SJSA1 (cell line): Measurements from ENCODE around the gene INO80E. TPM values are rescaled to one million over a fixed set of nuclear protein-coding genes. Genes with fewer than 3 reads are reported as not detected.

ENCODE experiments used
- DNase-seq, 2 experiments: peaks; one replicate each; pipeline ENCODE4 v3.0.0-alpha.2; 2015 to 2020; ENCODE audit warnings: low spot score in 2 of 2, low read depth in 1 of 2
- H3K27ac ChIP-seq: fragments of 250-450 bp; sonication (Bioruptor Pico); 2 replicates; pipeline ENCODE4 v1.5.1; 2020; ENCODE audit warnings: mild to moderate bottlenecking, moderate library complexity
- H3K27me3 ChIP-seq: fragments of 250-450 bp; sonication (Bioruptor Pico); replicated peaks from 2 replicates; pipeline ENCODE4 v1.5.1; 2020; ENCODE audit warnings: mild to moderate bottlenecking, moderate library complexity
- H3K36me3 ChIP-seq: fragments of 250-450 bp; sonication (Bioruptor Pico); 2 replicates; pipeline ENCODE4 v1.5.1; 2020; ENCODE audit warnings: mild to moderate bottlenecking
- H3K4me1 ChIP-seq: fragments of 250-450 bp; sonication (Bioruptor Pico); replicated peaks from 2 replicates; pipeline ENCODE4 v1.6.1; 2021; ENCODE audit warnings: mild to moderate bottlenecking
- H3K4me3 ChIP-seq: fragments of 250-450 bp; sonication (Bioruptor Pico); 2 replicates; pipeline ENCODE4 v1.5.1; 2020; ENCODE audit warnings: mild to moderate bottlenecking
- H3K9me3 ChIP-seq: fragments of 250-450 bp; sonication (Bioruptor Pico); replicated peaks from 2 replicates; pipeline ENCODE4 v1.5.1; 2020; ENCODE audit warnings: mild to moderate bottlenecking
- total RNA-seq: library from RNA; depleted of rRNA; stranded (reverse); fragments of >200 nt; shearing (Covaris generic); gene quantifications from 2 replicates; pipeline ENCODE4 v1.2.3, GENCODE V29; 2014

Gene INO80E
- total RNA-seq, 1 experiment from 2014 or later: 93.4 TPM

- H3K4me3 ChIP-seq: no peak overlapping the region
- no peaks in the 10 kb centered on the region for H3K27me3 ChIP-seq
- no peak overlapping the region for H3K27ac ChIP-seq
- H3K4me1 ChIP-seq: no peaks in the 10 kb centered on the region
- H3K36me3 ChIP-seq: peaks cover 100% of the 10 kb centered on the region
- no peak for DNase-seq
- H3K9me3 ChIP-seq: no peaks in the 10 kb centered on the region
Observed at GRCh38 chr16:29983420-29984136, 12.5 kb upstream of the INO80E start.

DNA sequence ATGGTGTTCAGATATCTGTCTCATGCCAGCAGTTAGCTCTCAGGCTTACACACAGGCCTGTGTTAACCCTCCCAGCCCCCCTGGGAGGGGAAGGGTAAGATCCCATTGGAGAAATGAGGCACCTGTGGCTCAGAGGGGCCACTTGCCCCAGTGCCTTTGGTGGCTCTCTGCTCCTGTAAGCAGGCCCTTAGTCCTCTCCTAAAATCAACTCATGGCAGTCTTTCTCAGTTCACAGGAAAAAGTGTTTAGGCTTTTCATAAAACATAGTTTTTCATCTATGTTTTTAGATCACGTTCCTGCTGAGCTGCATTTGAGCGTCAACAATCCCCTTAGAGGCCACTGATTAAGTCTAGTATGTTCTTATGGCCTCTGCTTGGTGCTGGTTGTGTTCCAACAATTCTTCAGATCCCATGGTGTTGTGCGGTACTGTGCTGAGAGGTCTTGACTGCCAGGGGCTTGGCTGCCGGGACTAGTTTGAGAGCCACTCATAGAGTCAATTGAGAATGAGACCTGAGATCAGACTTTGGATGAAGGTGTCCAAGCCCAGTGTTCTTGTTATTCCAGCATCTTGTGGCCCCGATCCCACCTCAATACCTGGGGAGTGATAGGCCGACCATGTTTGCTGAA is 11.8 kb upstream of the INO80E start:
- H3K4me3 ChIP-seq: no peak overlapping the region
- DNase-seq: no peak
- H3K9me3 ChIP-seq: no peaks in the 10 kb centered on the region
- H3K36me3 ChIP-seq: peaks cover 100% of the 10 kb centered on the region
- no peaks in the 10 kb centered on the region for H3K4me1 ChIP-seq
- no peaks in the 10 kb centered on the region for H3K27me3 ChIP-seq
- no peak overlapping the region for H3K27ac ChIP-seq

- no peaks in the 10 kb centered on the region for H3K4me1 ChIP-seq
- no peak overlapping the region for H3K4me3 ChIP-seq
- no peak overlapping the region for H3K27ac ChIP-seq
- peaks cover 100% of the 10 kb centered on the region for H3K36me3 ChIP-seq
- no peaks in the 10 kb centered on the region for H3K9me3 ChIP-seq
- no peaks in the 10 kb centered on the region for H3K27me3 ChIP-seq
- no peak for DNase-seq
Observed at GRCh38 chr16:29984764-29985147, 11.3 kb upstream of the INO80E start.

- H3K9me3 ChIP-seq: no peaks in the 10 kb centered on the region
Observed at GRCh38 chr16:29985271-29985811, 10.7 kb upstream of the INO80E start.

GRCh38 chr16:29986231-29986630 is 9.8 kb upstream of the INO80E start:
- H3K9me3 ChIP-seq: no peaks in the 10 kb centered on the region
- H3K27me3 ChIP-seq: no peaks in the 10 kb centered on the region
- no peak for DNase-seq
- peaks cover 96% of the 10 kb centered on the region for H3K36me3 ChIP-seq
- no peak overlapping the region for H3K4me3 ChIP-seq
- H3K4me1 ChIP-seq: no peaks in the 10 kb centered on the region
- H3K27ac ChIP-seq: no peak overlapping the region

More at GRCh38 chr16:29985271-29985811, 10.7 kb upstream of the INO80E start:
- DNase-seq: no peak
- H3K4me3 ChIP-seq: no peak overlapping the region
- H3K36me3 ChIP-seq: peaks cover 100% of the 10 kb centered on the region
- H3K27ac ChIP-seq: no peak overlapping the region
- H3K4me1 ChIP-seq: no peaks in the 10 kb centered on the region
- H3K27me3 ChIP-seq: no peaks in the 10 kb centered on the region

DNA sequence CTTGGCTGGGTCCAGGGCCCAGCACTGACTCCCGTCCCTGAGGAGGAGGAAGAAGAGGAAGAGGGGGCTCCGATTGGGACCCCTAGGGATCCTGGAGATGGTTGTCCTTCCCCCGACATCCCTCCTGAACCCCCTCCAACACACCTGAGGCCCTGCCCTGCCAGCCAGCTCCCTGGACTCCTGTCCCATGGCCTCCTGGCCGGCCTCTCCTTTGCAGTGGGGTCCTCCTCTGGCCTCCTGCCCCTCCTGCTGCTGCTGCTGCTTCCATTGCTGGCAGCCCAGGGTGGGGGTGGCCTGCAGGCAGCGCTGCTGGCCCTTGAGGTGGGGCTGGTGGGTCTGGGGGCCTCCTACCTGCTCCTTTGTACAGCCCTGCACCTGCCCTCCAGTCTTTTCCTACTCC is 9.1 kb upstream of the INO80E start:
- no peak for DNase-seq
- H3K4me1 ChIP-seq: no peaks in the 10 kb centered on the region
- peaks cover 94% of the 10 kb centered on the region for H3K36me3 ChIP-seq
- H3K27ac ChIP-seq: no peak overlapping the region
- H3K9me3 ChIP-seq: no peaks in the 10 kb centered on the region
- H3K27me3 ChIP-seq: no peaks in the 10 kb centered on the region
- no peak overlapping the region for H3K4me3 ChIP-seq

DNA sequence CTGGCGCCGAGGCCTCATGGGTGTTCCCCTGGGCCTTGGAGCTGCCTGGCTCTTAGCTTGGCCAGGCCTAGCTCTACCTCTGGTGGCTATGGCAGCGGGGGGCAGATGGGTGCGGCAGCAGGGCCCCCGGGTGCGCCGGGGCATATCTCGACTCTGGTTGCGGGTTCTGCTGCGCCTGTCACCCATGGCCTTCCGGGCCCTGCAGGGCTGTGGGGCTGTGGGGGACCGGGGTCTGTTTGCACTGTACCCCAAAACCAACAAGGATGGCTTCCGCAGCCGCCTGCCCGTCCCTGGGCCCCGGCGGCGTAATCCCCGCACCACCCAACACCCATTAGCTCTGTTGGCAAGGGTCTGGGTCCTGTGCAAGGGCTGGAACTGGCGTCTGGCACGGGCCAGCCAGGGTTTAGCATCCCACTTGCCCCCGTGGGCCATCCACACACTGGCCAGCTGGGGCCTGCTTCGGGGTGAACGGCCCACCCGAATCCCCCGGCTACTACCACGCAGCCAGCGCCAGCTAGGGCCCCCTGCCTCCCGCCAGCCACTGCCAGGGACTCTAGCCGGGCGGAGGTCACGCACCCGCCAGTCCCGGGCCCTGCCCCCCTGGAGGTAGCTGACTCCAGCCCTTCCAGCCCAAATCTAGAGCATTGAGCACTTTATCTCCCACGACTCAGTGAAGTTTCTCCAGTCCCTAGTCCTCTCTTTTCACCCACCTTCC is 8.5 kb upstream of the INO80E start:
- Histone ChIP-seq H3K27me3 (no peaks in the 10 kb centered on the region), H3K27ac (no peak overlapping the region), H3K36me3 (peaks cover 93% of the 10 kb centered on the region), H3K4me3 (no peak overlapping the region), H3K4me1 (no peaks in the 10 kb centered on the region), H3K9me3 (no peaks in the 10 kb centered on the region)
- no peak for DNase-seq

DNA sequence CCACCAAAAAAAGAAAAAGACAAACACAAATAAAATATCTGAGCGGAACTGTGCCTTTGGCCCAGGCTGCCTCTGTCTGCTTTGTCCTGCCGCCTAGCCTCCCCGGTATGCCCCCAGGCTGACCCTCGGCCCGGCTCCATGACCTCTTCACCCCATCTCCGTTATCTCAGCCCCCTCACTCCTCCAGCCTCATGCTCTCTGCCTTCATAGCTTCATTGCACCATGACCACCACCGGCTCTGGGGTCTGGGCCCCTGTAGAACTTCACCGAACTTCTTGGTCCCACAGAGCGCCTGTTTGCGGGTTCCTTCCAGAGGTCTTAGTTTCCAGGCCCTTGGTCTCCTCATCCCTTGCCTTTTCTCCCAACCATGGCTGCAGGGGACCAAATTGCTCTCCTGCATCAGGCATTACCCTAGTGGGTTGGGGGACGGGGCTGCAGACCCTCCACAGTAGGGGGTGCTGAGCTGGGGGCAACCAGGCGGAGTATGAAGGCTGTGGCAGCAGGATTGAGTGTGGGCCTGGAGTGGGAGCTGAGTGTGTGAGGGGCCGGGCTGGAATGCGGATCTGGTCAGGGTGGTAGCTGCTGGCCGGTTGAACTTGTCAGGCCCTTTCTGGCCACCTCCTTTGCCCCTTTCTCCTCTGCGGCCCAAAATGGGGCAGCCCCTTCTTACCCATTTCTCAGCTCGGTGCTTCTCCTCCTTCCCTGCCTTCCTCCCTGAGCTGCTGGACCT is 7.5 kb upstream of the INO80E start:
- H3K36me3 ChIP-seq: peaks cover 93% of the 10 kb centered on the region
- H3K9me3 ChIP-seq: no peaks in the 10 kb centered on the region
- DNase-seq: no peak
- H3K4me1 ChIP-seq: no peaks in the 10 kb centered on the region
- H3K27me3 ChIP-seq: no peaks in the 10 kb centered on the region
- H3K4me3 ChIP-seq: no peak overlapping the region
- H3K27ac ChIP-seq: no peak overlapping the region

- DNase-seq: no peak
- H3K9me3 ChIP-seq: no peaks in the 10 kb centered on the region
- no peak overlapping the region for H3K27ac ChIP-seq
- H3K4me3 ChIP-seq: no peak overlapping the region
- no peaks in the 10 kb centered on the region for H3K27me3 ChIP-seq
- peaks cover 93% of the 10 kb centered on the region for H3K36me3 ChIP-seq
- H3K4me1 ChIP-seq: peaks cover 3% of the 10 kb centered on the region
Observed at GRCh38 chr16:29989111-29989858, 6.8 kb upstream of the INO80E start.

- Histone ChIP-seq H3K27me3 (no peaks in the 10 kb centered on the region), H3K9me3 (no peaks in the 10 kb centered on the region), H3K36me3 (peaks cover 93% of the 10 kb centered on the region), H3K4me1 (peaks cover 10% of the 10 kb centered on the region), H3K27ac (no peak overlapping the region), H3K4me3 (no peak overlapping the region)
- no peak for DNase-seq
Observed at GRCh38 chr16:29990034-29990433, 6.0 kb upstream of the INO80E start.

- no peak overlapping the region for H3K4me3 ChIP-seq
- H3K9me3 ChIP-seq: no peaks in the 10 kb centered on the region
- DNase-seq: no peak
- no peak overlapping the region for H3K27ac ChIP-seq
- peaks cover 86% of the 10 kb centered on the region for H3K36me3 ChIP-seq
- H3K4me1 ChIP-seq: peaks cover 17% of the 10 kb centered on the region
- no peaks in the 10 kb centered on the region for H3K27me3 ChIP-seq
Observed at GRCh38 chr16:29990883-29991570, 5.0 kb upstream of the INO80E start.

DNA sequence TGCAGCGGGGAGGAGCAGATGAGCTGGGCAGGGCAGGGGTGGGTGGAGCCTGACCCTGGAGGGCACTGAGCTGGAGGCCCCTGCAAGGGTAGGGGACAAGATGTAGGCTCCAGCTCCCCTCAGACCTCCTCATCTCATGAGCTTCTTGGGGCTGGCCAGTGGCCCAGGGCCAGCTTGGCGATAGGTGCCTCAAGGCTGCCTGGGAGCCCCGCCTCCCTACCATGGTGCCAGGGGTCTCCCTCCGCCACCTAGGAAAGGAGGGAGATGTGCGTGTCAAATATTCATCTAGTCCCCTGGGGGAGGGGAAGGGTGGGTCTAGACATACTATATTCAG is 4.5 kb upstream of the INO80E start:
- Histone ChIP-seq H3K4me1 (peaks cover 17% of the 10 kb centered on the region), H3K9me3 (no peaks in the 10 kb centered on the region), H3K27me3 (no peaks in the 10 kb centered on the region), H3K4me3 (no peak overlapping the region), H3K36me3 (peaks cover 84% of the 10 kb centered on the region), H3K27ac (no peak overlapping the region)
- DNase-seq: no peak
